ENCODE data around the gene ZMYND8.

The ZMYND8 gene

DNA sequence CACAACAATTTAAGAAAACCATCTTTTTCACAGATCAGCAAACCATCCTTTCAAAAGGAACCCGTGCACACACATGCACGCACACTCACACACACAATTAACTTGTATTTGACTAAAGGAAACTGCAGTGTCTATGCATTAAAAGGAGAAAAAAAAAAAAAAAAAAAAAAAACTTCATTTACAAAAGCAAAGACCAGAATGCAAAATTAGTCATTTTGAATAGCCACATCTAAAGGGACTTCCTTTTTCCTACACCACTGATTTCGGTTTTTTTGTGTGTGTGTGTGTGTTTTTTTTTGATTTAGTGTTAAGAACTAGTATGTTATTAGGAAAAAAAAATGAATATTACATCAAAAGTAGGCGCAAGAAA is 6.3 kb downstream of the ZMYND8 start:
- peaks cover 47% of the 10 kb centered on the region for H3K4me1 ChIP-seq (ENCODE audit: control insufficient read depth, insufficient read depth, low read length)
- no peaks in the 10 kb centered on the region for H3K9me3 ChIP-seq (ENCODE audit: control insufficient read depth, insufficient read depth, low read depth, low read length)
- no peak overlapping the region for H3K27ac ChIP-seq (ENCODE audit: extremely low read depth, low read depth, low read length)
- H3K4me3 ChIP-seq (ENCODE audit: low read depth, low read length), result no peak overlapping the region
- TF ChIP-seq, protein P1, sequence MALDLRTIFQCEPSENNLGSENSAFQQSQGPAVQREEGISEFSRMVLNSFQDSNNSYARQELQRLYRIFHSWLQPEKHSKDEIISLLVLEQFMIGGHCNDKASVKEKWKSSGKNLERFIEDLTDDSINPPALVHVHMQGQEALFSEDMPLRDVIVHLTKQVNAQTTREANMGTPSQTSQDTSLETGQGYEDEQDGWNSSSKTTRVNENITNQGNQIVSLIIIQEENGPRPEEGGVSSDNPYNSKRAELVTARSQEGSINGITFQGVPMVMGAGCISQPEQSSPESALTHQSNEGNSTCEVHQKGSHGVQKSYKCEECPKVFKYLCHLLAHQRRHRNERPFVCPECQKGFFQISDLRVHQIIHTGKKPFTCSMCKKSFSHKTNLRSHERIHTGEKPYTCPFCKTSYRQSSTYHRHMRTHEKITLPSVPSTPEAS (tag by site-specific recombination; IDR thresholded peaks at IDR 0.05), result 0 out of 2 replicates have a peak, but pooled peaks have one; percentile 15
- TF ChIP-seq, protein P2, sequence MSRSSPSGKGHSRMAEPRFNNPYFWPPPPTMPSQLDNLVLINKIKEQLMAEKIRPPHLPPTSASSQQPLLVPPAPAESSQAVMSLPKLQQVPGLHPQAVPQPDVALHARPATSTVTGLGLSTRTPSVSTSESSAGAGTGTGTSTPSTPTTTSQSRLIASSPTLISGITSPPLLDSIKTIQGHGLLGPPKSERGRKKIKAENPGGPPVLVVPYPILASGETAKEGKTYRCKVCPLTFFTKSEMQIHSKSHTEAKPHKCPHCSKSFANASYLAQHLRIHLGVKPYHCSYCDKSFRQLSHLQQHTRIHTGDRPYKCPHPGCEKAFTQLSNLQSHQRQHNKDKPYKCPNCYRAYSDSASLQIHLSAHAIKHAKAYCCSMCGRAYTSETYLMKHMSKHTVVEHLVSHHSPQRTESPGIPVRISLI (tag by site-specific recombination; IDR thresholded peaks at IDR 0.05), result peak; percentile 86; the same call in 1 of the 2 replicates
- TF ChIP-seq MZF1 (tag by site-specific recombination; IDR thresholded peaks at IDR 0.05; ENCODE audit: borderline replicate concordance) (no peak), WT1 (tag by site-specific recombination; IDR thresholded peaks at IDR 0.05) (no peak)
- TF ChIP-seq, protein P3, sequence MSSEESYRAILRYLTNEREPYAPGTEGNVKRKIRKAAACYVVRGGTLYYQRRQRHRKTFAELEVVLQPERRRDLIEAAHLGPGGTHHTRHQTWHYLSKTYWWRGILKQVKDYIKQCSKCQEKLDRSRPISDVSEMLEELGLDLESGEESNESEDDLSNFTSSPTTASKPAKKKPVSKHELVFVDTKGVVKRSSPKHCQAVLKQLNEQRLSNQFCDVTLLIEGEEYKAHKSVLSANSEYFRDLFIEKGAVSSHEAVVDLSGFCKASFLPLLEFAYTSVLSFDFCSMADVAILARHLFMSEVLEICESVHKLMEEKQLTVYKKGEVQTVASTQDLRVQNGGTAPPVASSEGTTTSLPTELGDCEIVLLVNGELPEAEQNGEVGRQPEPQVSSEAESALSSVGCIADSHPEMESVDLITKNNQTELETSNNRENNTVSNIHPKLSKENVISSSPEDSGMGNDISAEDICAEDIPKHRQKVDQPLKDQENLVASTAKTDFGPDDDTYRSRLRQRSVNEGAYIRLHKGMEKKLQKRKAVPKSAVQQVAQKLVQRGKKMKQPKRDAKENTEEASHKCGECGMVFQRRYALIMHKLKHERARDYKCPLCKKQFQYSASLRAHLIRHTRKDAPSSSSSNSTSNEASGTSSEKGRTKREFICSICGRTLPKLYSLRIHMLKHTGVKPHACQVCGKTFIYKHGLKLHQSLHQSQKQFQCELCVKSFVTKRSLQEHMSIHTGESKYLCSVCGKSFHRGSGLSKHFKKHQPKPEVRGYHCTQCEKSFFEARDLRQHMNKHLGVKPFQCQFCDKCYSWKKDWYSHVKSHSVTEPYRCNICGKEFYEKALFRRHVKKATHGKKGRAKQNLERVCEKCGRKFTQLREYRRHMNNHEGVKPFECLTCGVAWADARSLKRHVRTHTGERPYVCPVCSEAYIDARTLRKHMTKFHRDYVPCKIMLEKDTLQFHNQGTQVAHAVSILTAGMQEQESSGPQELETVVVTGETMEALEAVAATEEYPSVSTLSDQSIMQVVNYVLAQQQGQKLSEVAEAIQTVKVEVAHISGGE (tag by site-specific recombination; conservative IDR thresholded peaks at IDR 0.05; ENCODE audit: low read depth), result no peak
- CTCF ChIA-PET, result interaction anchor here (0.7 to 1.5 kb wide), 4 partner anchors 31 to 225 kb away, joined by 3 to 8 read pairs (median 3); no protein-coding TSS in a partner anchor
- POLR2A ChIA-PET, result interaction anchor here (1.6 kb wide), 1 partner anchor 9 kb away, joined by 3 read pairs; no protein-coding TSS in a partner anchor
- peaks cover 0 to 39% of the 10 kb centered on the region in 2 experiments; a peak in 2 of 3 replicates for H3K36me3 ChIP-seq (ENCODE audit: control insufficient read depth in 2 of 2, insufficient read depth in 1 of 2, low read length in 2 of 2)

DNA sequence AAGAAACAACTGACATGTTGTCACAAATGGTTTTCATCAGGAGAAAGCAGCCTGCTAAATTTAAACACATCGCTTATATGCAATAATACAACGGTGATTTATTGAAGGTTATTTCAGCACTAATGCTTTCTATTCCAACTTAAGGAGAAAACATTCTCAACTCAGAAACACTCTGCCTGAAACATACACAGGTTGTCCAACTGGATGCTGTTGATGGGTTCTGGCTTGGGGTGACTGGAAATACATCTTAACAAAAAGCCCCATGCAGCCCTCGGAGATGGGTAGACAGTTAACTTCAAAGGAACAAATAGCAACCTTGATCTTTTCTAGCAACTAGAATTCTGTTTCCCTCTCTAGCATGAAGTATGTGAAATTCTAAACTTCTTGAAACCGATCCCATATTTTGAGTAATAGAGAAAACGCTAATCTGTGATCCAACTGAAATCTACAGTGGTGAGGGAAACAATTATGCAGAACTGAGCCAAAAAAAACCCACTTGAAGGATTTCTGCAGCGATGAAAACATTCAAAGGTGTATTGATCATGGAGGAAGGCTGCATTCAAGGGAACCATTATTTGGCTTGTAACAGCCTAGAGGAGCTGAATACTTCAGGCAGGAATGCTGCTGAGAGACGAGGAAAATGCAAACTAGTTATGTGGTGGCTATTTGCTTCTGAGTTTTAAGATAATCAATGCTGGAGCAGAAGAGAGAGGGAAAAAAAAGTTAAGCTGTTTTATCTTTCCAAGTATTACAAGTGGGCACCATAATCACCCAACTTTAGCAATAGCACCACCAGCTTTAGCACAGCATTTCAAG is 6.9 kb downstream of the ZMYND8 start:
- TF ChIP-seq ZNF610 (tag by site-specific recombination; IDR thresholded peaks at IDR 0.05; ENCODE audit: borderline replicate concordance), result no peak
- TF ChIP-seq ZNF133 (tag by site-specific recombination; IDR thresholded peaks at IDR 0.05), result no peak
- TF ChIP-seq ZNF175 (tag by site-specific recombination; IDR thresholded peaks at IDR 0.05), result no peak
- TF ChIP-seq, protein P4, sequence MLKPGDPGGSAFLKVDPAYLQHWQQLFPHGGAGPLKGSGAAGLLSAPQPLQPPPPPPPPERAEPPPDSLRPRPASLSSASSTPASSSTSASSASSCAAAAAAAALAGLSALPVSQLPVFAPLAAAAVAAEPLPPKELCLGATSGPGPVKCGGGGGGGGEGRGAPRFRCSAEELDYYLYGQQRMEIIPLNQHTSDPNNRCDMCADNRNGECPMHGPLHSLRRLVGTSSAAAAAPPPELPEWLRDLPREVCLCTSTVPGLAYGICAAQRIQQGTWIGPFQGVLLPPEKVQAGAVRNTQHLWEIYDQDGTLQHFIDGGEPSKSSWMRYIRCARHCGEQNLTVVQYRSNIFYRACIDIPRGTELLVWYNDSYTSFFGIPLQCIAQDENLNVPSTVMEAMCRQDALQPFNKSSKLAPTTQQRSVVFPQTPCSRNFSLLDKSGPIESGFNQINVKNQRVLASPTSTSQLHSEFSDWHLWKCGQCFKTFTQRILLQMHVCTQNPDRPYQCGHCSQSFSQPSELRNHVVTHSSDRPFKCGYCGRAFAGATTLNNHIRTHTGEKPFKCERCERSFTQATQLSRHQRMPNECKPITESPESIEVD (tag by site-specific recombination; IDR thresholded peaks at IDR 0.05), result peak; percentile 76
- no peak for TF ChIP-seq ZNF624 (tag by site-specific recombination; IDR thresholded peaks at IDR 0.05)
- TF ChIP-seq ZNF416 (tag by site-specific recombination; IDR thresholded peaks at IDR 0.05), result no peak
- POLR2A ChIA-PET, result interaction anchor here (1.6 kb wide), 1 partner anchor 9 kb away, joined by 3 read pairs; no protein-coding TSS in a partner anchor
- Histone ChIP-seq H3K36me3 (ENCODE audit: control insufficient read depth in 2 of 2, insufficient read depth in 1 of 2, low read length in 2 of 2) (peaks cover 0 to 43% of the 10 kb centered on the region in 2 experiments; a peak in 2 of 3 replicates), H3K27ac (ENCODE audit: extremely low read depth, low read depth, low read length) (no peak overlapping the region), H3K9me3 (ENCODE audit: control insufficient read depth, insufficient read depth, low read depth, low read length) (no peaks in the 10 kb centered on the region), H3K4me3 (ENCODE audit: low read depth, low read length) (no peak overlapping the region), H3K4me1 (ENCODE audit: control insufficient read depth, insufficient read depth, low read length) (peaks cover 47% of the 10 kb centered on the region)
- CTCF ChIA-PET, result interaction anchor here (0.5 to 1.5 kb wide), 5 partner anchors 31 to 127 kb away, joined by 3 to 8 read pairs (median 4); no protein-coding TSS in a partner anchor

Measured in HEK293 (cell line).